ENCODE data around the gene HLA-G. TPM values are rescaled to one million over a fixed set of nuclear protein-coding genes. Genes with fewer than 3 reads are reported as not detected.
"Not testable (repeated sequence)": the region's sequence is repeated elsewhere in the genome, so short reads cannot be mapped to it uniquely, and the experiment has no call there.

The HLA-G gene
- total RNA-seq, 1 experiment from 2014 or later, result not detected

GRCh38 chr6:29870104-29870503, 42.5 kb downstream of the HLA-G start:
- DNase-seq (ENCODE audit: low read depth), result no peak

- DNase-seq (ENCODE audit: low read depth), result no peak
These were observed 45.2 kb downstream of the HLA-G start for GRCh38 chr6:29872791-29873190.

- DNase-seq (ENCODE audit: low read depth), result no peak
These were observed 47.6 kb downstream of the HLA-G start for GRCh38 chr6:29875257-29875656.

GRCh38 chr6:29875734-29876133, 48.1 kb downstream of the HLA-G start:
- not testable (repeated sequence) for DNase-seq (ENCODE audit: low read depth)

Other genes starting within 250 kb of the HLA-G start
- gene OR2H2, start 242.7 kb upstream of the HLA-G start, total RNA-seq (2014; rRNA removed; shearing (Covaris generic)), result not detected in 2 replicates
- 1.3 and 4.3 TPM in 2 replicates for gene GABBR1, start 194.6 kb upstream of the HLA-G start, total RNA-seq (2014; rRNA removed; shearing (Covaris generic))
- gene MOG, start 170.7 kb upstream of the HLA-G start, total RNA-seq (2014; rRNA removed; shearing (Covaris generic)), result not detected in 2 replicates
- 0.57 TPM in 1 of 2 replicates, not detected in the other for gene ZFP57, start 146.7 kb upstream of the HLA-G start, total RNA-seq (2014; rRNA removed; shearing (Covaris generic))
- 19.9 and 21.8 TPM in 2 replicates for gene HLA-F, start 104.4 kb upstream of the HLA-G start, total RNA-seq (2014; rRNA removed; shearing (Covaris generic))
- gene HLA-A, start 114.7 kb downstream of the HLA-G start, total RNA-seq (2014; rRNA removed; shearing (Covaris generic)), result 321 and 324 TPM in 2 replicates
- gene POLR1H, start 233.4 kb downstream of the HLA-G start, total RNA-seq (2014; rRNA removed; shearing (Covaris generic)), result 39.4 and 57.7 TPM in 2 replicates
- gene PPP1R11, start 239.4 kb downstream of the HLA-G start, total RNA-seq (2014; rRNA removed; shearing (Covaris generic)), result 77.2 and 79.0 TPM in 2 replicates
- 0.57 TPM in 1 of 2 replicates, not detected in the other for gene RNF39, start 247.9 kb downstream of the HLA-G start, total RNA-seq (2014; rRNA removed; shearing (Covaris generic))

Data from Daoy (cell line).